GM18508 (cell line): ENCODE measurements around the gene CYTH3.

Experiments
- ATAC-seq: cut with Tn5 transposase; IDR thresholded peaks from one replicate; pipeline ENCODE4 v1.9.1; 2021; ENCODE audit warnings: moderate number of reproducible peaks; ENCODE audit not compliant: insufficient read depth, unreplicated experiment

CYTH3 gene

GRCh38 chr7:6259257-6259656 lies 13.2 kb downstream of the CYTH3 start:
- ATAC-seq = no peak

GRCh38 chr7:6258440-6259182 lies 13.8 kb downstream of the CYTH3 start:
- ATAC-seq = no peak

- ATAC-seq = no peak
Observed at GRCh38 chr7:6257675-6258074, 14.7 kb downstream of the CYTH3 start.

GRCh38 chr7:6256677-6257535 lies 15.5 kb downstream of the CYTH3 start:
- ATAC-seq = peak; percentile 71

GRCh38 chr7:6256109-6256483 lies 16.3 kb downstream of the CYTH3 start:
- no peak for ATAC-seq

- no peak for ATAC-seq
Observed at GRCh38 chr7:6254866-6255265, 17.6 kb downstream of the CYTH3 start.

GRCh38 chr7:6252748-6253147 lies 19.7 kb downstream of the CYTH3 start:
- no peak for ATAC-seq

GRCh38 chr7:6252341-6252746 lies 20.1 kb downstream of the CYTH3 start:
- ATAC-seq = no peak

GRCh38 chr7:6251653-6252052 lies 20.8 kb downstream of the CYTH3 start:
- no peak for ATAC-seq

GRCh38 chr7:6250364-6250833 lies 22.0 kb downstream of the CYTH3 start:
- ATAC-seq = no peak

- ATAC-seq = no peak
Observed at GRCh38 chr7:6249043-6249442, 23.4 kb downstream of the CYTH3 start.

- no peak for ATAC-seq
Observed at GRCh38 chr7:6248581-6248980, 23.8 kb downstream of the CYTH3 start.

- ATAC-seq = no peak
Observed at GRCh38 chr7:6246251-6246917, 26.0 kb downstream of the CYTH3 start.

GRCh38 chr7:6244021-6244420 lies 28.4 kb downstream of the CYTH3 start:
- ATAC-seq = no peak

- ATAC-seq = no peak
Observed at GRCh38 chr7:6243168-6243567, 29.3 kb downstream of the CYTH3 start.

GRCh38 chr7:6242561-6242960 lies 29.9 kb downstream of the CYTH3 start:
- no peak for ATAC-seq

- no peak for ATAC-seq
Observed at GRCh38 chr7:6241607-6241973, 30.8 kb downstream of the CYTH3 start.

- ATAC-seq = no peak
Observed at GRCh38 chr7:6238309-6238925, 34.0 kb downstream of the CYTH3 start.

- ATAC-seq = no peak
Observed at GRCh38 chr7:6237730-6238129, 34.7 kb downstream of the CYTH3 start.

GRCh38 chr7:6237011-6237410 lies 35.4 kb downstream of the CYTH3 start:
- no peak for ATAC-seq
